ENCODE measurements around the gene LENG1. TPM values are rescaled to one million over a fixed set of nuclear protein-coding genes. Genes with fewer than 3 reads are reported as not detected.

The LENG1 gene
- total and polyA plus RNA-seq, 2 experiments from 2014 or later: 4.7 to 17.2 TPM

DNA sequence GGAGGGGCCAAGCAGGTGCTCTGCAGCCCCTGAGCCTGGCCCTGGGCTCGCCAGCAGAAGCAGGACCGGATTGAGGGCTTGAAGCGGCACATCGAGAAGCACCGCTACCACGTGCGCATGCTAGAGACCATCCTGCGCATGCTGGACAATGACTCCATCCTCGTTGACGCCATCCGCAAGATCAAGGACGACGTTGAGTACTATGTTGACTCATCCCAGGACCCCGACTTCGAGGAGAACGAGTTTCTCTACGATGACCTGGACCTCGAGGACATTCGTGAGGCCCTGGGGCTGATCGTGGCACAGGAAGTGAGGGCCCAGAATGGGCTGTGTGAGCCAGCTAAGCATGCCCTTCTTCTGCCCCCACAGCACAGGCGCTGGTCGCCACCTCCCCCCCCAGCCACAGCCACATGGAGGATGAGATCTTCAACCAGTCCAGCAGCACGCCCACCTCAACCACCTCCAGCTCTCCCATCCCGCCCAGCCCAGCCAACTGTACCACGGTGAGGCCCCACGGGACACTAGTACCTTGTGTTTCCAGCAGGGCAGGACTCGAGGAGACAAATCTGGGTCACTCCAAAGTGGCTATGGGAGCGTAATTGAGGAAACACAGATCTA, 13.9 kb downstream of the LENG1 start:
- Histone ChIP-seq H2AFZ (no peak overlapping the region), H4K20me1 (replicated peaks; ENCODE audit: insufficient read depth) (peaks cover 36% of the 10 kb centered on the region), H3K36me3 (ENCODE audit: insufficient read depth) (peaks cover 29% of the 10 kb centered on the region), H3K4me3 (no peak overlapping the region), H3K4me1 (ENCODE audit: insufficient read depth) (no peaks in the 10 kb centered on the region), H3K27me3 (ENCODE audit: insufficient read depth) (no peaks in the 10 kb centered on the region), H3K27ac (ENCODE audit: low read depth) (no peak overlapping the region), H3F3A (replicated peaks; ENCODE audit: low read depth) (0 out of 2 replicates have a peak, but pooled peaks cover 3% of the 10 kb centered on the region), H3K79me2 (replicated peaks; ENCODE audit: insufficient read depth) (peaks cover 25% of the 10 kb centered on the region), H3K4me2 (no peak overlapping the region), H3K9me2 (ENCODE audit: insufficient read depth) (no peaks in the 10 kb centered on the region)
- no peak overlapping the region for H3K27ac Mint-ChIP-seq
- peaks cover 3% of the 10 kb centered on the region for H3K4me1 Mint-ChIP-seq
- no peak overlapping the region for H3K4me3 Mint-ChIP-seq
- no peak for DNase-seq (ENCODE audit: low spot score)
- H3K36me3 Mint-ChIP-seq (ENCODE audit: low read depth): peaks cover 80% of the 10 kb centered on the region
- ATAC-seq: no peak
- H3K9me3 Mint-ChIP-seq: no peaks in the 10 kb centered on the region
- no peak for TF ChIP-seq POLR2AphosphoS5 (IDR thresholded peaks at IDR 0.05; ENCODE audit: low read depth)
- TF ChIP-seq, protein P1, sequence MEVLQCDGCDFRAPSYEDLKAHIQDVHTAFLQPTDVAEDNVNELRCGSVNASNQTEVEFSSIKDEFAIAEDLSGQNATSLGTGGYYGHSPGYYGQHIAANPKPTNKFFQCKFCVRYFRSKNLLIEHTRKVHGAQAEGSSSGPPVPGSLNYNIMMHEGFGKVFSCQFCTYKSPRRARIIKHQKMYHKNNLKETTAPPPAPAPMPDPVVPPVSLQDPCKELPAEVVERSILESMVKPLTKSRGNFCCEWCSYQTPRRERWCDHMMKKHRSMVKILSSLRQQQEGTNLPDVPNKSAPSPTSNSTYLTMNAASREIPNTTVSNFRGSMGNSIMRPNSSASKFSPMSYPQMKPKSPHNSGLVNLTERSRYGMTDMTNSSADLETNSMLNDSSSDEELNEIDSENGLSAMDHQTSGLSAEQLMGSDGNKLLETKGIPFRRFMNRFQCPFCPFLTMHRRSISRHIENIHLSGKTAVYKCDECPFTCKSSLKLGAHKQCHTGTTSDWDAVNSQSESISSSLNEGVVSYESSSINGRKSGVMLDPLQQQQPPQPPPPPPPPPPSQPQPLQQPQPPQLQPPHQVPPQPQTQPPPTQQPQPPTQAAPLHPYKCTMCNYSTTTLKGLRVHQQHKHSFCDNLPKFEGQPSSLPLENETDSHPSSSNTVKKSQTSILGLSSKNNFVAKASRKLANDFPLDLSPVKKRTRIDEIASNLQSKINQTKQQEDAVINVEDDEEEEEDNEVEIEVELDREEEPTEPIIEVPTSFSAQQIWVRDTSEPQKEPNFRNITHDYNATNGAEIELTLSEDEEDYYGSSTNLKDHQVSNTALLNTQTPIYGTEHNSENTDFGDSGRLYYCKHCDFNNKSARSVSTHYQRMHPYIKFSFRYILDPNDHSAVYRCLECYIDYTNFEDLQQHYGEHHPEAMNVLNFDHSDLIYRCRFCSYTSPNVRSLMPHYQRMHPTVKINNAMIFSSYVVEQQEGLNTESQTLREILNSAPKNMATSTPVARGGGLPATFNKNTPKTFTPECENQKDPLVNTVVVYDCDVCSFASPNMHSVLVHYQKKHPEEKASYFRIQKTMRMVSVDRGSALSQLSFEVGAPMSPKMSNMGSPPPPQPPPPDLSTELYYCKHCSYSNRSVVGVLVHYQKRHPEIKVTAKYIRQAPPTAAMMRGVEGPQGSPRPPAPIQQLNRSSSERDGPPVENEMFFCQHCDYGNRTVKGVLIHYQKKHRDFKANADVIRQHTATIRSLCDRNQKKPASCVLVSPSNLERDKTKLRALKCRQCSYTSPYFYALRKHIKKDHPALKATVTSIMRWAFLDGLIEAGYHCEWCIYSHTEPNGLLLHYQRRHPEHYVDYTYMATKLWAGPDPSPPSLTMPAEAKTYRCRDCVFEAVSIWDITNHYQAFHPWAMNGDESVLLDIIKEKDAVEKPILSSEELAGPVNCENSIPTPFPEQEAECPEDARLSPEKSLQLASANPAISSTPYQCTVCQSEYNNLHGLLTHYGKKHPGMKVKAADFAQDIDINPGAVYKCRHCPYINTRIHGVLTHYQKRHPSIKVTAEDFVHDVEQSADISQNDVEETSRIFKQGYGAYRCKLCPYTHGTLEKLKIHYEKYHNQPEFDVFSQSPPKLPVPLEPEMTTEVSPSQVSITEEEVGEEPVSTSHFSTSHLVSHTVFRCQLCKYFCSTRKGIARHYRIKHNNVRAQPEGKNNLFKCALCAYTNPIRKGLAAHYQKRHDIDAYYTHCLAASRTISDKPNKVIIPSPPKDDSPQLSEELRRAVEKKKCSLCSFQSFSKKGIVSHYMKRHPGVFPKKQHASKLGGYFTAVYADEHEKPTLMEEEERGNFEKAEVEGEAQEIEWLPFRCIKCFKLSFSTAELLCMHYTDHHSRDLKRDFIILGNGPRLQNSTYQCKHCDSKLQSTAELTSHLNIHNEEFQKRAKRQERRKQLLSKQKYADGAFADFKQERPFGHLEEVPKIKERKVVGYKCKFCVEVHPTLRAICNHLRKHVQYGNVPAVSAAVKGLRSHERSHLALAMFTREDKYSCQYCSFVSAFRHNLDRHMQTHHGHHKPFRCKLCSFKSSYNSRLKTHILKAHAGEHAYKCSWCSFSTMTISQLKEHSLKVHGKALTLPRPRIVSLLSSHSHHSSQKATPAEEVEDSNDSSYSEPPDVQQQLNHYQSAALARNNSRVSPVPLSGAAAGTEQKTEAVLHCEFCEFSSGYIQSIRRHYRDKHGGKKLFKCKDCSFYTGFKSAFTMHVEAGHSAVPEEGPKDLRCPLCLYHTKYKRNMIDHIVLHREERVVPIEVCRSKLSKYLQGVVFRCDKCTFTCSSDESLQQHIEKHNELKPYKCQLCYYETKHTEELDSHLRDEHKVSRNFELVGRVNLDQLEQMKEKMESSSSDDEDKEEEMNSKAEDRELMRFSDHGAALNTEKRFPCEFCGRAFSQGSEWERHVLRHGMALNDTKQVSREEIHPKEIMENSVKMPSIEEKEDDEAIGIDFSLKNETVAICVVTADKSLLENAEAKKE (CRISPR knock-in tag; IDR thresholded peaks at IDR 0.05): no peak
- no peak for TF ChIP-seq EZH2phosphoT487 (IDR thresholded peaks at IDR 0.05; ENCODE audit: unreplicated experiment)
- TF ChIP-seq CREB1 (CRISPR knock-in tag; IDR thresholded peaks at IDR 0.05; ENCODE audit: low read depth): no peak
- TF ChIP-seq JUNB (IDR thresholded peaks at IDR 0.05; ENCODE audit: unreplicated experiment): no peak
- TF ChIP-seq NANOG (IDR thresholded peaks at IDR 0.05; ENCODE audit: borderline replicate concordance): no peak
- TF ChIP-seq, protein P2, sequence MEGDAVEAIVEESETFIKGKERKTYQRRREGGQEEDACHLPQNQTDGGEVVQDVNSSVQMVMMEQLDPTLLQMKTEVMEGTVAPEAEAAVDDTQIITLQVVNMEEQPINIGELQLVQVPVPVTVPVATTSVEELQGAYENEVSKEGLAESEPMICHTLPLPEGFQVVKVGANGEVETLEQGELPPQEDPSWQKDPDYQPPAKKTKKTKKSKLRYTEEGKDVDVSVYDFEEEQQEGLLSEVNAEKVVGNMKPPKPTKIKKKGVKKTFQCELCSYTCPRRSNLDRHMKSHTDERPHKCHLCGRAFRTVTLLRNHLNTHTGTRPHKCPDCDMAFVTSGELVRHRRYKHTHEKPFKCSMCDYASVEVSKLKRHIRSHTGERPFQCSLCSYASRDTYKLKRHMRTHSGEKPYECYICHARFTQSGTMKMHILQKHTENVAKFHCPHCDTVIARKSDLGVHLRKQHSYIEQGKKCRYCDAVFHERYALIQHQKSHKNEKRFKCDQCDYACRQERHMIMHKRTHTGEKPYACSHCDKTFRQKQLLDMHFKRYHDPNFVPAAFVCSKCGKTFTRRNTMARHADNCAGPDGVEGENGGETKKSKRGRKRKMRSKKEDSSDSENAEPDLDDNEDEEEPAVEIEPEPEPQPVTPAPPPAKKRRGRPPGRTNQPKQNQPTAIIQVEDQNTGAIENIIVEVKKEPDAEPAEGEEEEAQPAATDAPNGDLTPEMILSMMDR (conservative IDR thresholded peaks at IDR 0.05; ENCODE audit: low read depth in 2 of 2): no peak
- TF ChIP-seq STAT1 (IDR thresholded peaks at IDR 0.05; ENCODE audit: unreplicated experiment): no peak
- TF ChIP-seq, protein P3, sequence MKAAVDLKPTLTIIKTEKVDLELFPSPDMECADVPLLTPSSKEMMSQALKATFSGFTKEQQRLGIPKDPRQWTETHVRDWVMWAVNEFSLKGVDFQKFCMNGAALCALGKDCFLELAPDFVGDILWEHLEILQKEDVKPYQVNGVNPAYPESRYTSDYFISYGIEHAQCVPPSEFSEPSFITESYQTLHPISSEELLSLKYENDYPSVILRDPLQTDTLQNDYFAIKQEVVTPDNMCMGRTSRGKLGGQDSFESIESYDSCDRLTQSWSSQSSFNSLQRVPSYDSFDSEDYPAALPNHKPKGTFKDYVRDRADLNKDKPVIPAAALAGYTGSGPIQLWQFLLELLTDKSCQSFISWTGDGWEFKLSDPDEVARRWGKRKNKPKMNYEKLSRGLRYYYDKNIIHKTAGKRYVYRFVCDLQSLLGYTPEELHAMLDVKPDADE (IDR thresholded peaks at IDR 0.05): no peak
- no peak for TF ChIP-seq EZH2 (IDR thresholded peaks at IDR 0.05; ENCODE audit: low read depth, unreplicated experiment)
- TF ChIP-seq, protein P4, sequence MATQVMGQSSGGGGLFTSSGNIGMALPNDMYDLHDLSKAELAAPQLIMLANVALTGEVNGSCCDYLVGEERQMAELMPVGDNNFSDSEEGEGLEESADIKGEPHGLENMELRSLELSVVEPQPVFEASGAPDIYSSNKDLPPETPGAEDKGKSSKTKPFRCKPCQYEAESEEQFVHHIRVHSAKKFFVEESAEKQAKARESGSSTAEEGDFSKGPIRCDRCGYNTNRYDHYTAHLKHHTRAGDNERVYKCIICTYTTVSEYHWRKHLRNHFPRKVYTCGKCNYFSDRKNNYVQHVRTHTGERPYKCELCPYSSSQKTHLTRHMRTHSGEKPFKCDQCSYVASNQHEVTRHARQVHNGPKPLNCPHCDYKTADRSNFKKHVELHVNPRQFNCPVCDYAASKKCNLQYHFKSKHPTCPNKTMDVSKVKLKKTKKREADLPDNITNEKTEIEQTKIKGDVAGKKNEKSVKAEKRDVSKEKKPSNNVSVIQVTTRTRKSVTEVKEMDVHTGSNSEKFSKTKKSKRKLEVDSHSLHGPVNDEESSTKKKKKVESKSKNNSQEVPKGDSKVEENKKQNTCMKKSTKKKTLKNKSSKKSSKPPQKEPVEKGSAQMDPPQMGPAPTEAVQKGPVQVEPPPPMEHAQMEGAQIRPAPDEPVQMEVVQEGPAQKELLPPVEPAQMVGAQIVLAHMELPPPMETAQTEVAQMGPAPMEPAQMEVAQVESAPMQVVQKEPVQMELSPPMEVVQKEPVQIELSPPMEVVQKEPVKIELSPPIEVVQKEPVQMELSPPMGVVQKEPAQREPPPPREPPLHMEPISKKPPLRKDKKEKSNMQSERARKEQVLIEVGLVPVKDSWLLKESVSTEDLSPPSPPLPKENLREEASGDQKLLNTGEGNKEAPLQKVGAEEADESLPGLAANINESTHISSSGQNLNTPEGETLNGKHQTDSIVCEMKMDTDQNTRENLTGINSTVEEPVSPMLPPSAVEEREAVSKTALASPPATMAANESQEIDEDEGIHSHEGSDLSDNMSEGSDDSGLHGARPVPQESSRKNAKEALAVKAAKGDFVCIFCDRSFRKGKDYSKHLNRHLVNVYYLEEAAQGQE (IDR thresholded peaks at IDR 0.05; ENCODE audit: unreplicated experiment): no peak
- no peak for TF ChIP-seq ZNF331 (CRISPR knock-in tag; IDR thresholded peaks at IDR 0.05; ENCODE audit: low read depth)
- peaks cover 16% of the 10 kb centered on the region for H3K27me3 Mint-ChIP-seq (ENCODE audit: insufficient read depth, low read depth, poor library complexity)

Data from GM23338 (cell line).